ENCODE measurements around the gene GRB7. TPM values are rescaled to one million over a fixed set of nuclear protein-coding genes. Genes with fewer than 3 reads are reported as not detected.

GRB7 gene
- total and polyA plus RNA-seq, 2 donors (not counting 3 experiments of a cell fraction or from before 2014, with no cell fraction given) = 0.04 TPM; not detected in 1

GRCh38 chr17:39703913-39704312, 33.8 kb upstream of the GRB7 start:
- Histone ChIP-seq H3K4me3 (replicated peaks in 1 of 3; ENCODE audit: insufficient read depth in 1 of 3, low read depth in 1 of 3, low read length in 3 of 3) (no peak overlapping the region), H3K79me2 (ENCODE audit: control insufficient read depth, insufficient read depth, low read length) (no peaks in the 10 kb centered on the region), H3K9ac (replicated peaks; ENCODE audit: extremely low read depth, insufficient read depth, low read length) (no peak overlapping the region), H3K36me3 (ENCODE audit: control insufficient read depth in 2 of 2, extremely low read depth in 1 of 2, insufficient read depth in 2 of 2, low read length in 2 of 2) (no peaks in the 10 kb centered on the region), H3K4me2 (ENCODE audit: insufficient read depth, low read length) (no peak overlapping the region), H3K9me1 (replicated peaks; ENCODE audit: control insufficient read depth, extremely low read depth, insufficient read depth, low read length) (no peaks in the 10 kb centered on the region), H3K27me3 (ENCODE audit: control insufficient read depth in 2 of 2, insufficient read depth in 2 of 2, low read length in 2 of 2) (peaks cover 0 to 2% of the 10 kb centered on the region in 2 experiments), H3K4me1 (ENCODE audit: control insufficient read depth, extremely low read depth, insufficient read depth, low read length) (no peaks in the 10 kb centered on the region), H4K20me1 (replicated peaks; ENCODE audit: control insufficient read depth, extremely low read depth, insufficient read depth, low read length) (no peaks in the 10 kb centered on the region), H3K27ac (ENCODE audit: insufficient read depth, low read depth, low read length) (no peak overlapping the region), H3K9me3 (replicated peaks; ENCODE audit: control insufficient read depth, insufficient read depth, low read length) (no peaks in the 10 kb centered on the region), H2AFZ (ENCODE audit: low read depth, low read length) (no peak overlapping the region)
- dilution Hi-C loops (cut with MboI; ENCODE audit: extremely low pct_ligation_motif_present, low sequenced_read_pairs) (no loop called here), intact Hi-C loops (cut with micrococcal nuclease) (no loop called here)
- POLR2A ChIA-PET = no interaction called here
- FAIRE-seq (no peak), DNase-seq (ENCODE audit: low read depth, low spot score) (no peak)
- TF ChIP-seq, protein P1, sequence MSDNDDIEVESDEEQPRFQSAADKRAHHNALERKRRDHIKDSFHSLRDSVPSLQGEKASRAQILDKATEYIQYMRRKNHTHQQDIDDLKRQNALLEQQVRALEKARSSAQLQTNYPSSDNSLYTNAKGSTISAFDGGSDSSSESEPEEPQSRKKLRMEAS (IDR thresholded peaks at IDR 0.05; ENCODE audit: insufficient read depth, insufficient read length) = no peak
- TF ChIP-seq JUN (IDR thresholded peaks at IDR 0.05; ENCODE audit: borderline replicate concordance, insufficient read depth, insufficient read length, low read depth) (no peak), POLR2AphosphoS5 (IDR thresholded peaks at IDR 0.05; ENCODE audit: insufficient read depth, low read depth, low read length) (no peak), POLR2A (IDR thresholded peaks at IDR 0.05; ENCODE audit: low read depth, low read length) (no peak), FOS (IDR thresholded peaks at IDR 0.05; ENCODE audit: borderline replicate concordance, insufficient read depth, low read length) (no peak), GATA2 (IDR thresholded peaks at IDR 0.05; ENCODE audit: insufficient read depth, insufficient read length, low read depth, low read length) (no peak), EZH2 (IDR thresholded peaks at IDR 0.05; ENCODE audit: borderline replicate concordance, low read depth, low read length, severe bottlenecking) (no peak), MYC (IDR thresholded peaks at IDR 0.05; ENCODE audit: low read depth, low read length) (no peak)
- TF ChIP-seq, protein P2, sequence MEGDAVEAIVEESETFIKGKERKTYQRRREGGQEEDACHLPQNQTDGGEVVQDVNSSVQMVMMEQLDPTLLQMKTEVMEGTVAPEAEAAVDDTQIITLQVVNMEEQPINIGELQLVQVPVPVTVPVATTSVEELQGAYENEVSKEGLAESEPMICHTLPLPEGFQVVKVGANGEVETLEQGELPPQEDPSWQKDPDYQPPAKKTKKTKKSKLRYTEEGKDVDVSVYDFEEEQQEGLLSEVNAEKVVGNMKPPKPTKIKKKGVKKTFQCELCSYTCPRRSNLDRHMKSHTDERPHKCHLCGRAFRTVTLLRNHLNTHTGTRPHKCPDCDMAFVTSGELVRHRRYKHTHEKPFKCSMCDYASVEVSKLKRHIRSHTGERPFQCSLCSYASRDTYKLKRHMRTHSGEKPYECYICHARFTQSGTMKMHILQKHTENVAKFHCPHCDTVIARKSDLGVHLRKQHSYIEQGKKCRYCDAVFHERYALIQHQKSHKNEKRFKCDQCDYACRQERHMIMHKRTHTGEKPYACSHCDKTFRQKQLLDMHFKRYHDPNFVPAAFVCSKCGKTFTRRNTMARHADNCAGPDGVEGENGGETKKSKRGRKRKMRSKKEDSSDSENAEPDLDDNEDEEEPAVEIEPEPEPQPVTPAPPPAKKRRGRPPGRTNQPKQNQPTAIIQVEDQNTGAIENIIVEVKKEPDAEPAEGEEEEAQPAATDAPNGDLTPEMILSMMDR (IDR thresholded peaks at IDR 0.05; ENCODE audit: extremely low read depth in 1 of 2, insufficient read depth in 1 of 2, low read depth in 1 of 2, low read length in 2 of 2) = no peak
- CTCF ChIA-PET = no interaction called here
- BruUV-seq (replicated peaks) = no TSS peak

Measured in endothelial cell of umbilical vein (primary cell).